Renal cortex interstitium (tissue), 11 donors: ENCODE measurements around the gene RHO. TPM values are rescaled to one million over a fixed set of nuclear protein-coding genes. Genes with fewer than 3 reads are reported as not detected.
"Not testable (repeated sequence)": the region's sequence is repeated elsewhere in the genome, so short reads cannot be mapped to it uniquely, and the experiment has no call there.

Source experiments
- DNase-seq, 11 donors: peaks; one replicate each; pipeline ENCODE4 v3.0.0-alpha.2; 2013; ENCODE audit warnings: low read depth in 9 of 11, low spot score in 4 of 11; ENCODE audit errors: extremely low read depth in 1 of 11
- polyA plus RNA-seq, 3 donors: library from polyadenylated mRNA; unstranded; fragments of 120-200 nt; gene quantifications; one replicate each; pipeline ENCODE4 v1.2.1, GENCODE V29; 2013; ENCODE audit not compliant: insufficient read length in 3 of 3

The RHO gene
- polyA plus RNA-seq, 3 donors = 0.04 to 0.09 (median 0.08) TPM

DNA sequence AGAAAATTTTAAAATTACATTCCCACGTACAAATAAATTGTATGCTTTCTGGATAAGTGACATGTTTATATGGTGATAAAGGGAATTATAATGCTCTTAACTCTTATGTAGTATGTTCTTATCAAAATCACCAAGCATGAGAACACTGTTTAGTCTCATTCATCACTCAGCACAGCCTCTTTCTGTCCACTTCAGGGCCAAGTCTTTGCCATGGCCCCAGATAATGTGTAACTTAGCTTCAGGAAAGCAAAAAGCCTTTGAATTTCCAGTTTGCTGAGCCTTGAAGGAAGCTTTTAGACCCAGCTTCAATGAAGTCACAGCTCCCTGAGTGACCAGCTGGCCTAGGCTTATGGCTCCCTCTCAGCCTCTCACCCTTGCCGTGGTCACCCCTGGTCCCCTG is 30.6 kb upstream of the RHO start:
- not testable (repeated sequence) for DNase-seq

DNA sequence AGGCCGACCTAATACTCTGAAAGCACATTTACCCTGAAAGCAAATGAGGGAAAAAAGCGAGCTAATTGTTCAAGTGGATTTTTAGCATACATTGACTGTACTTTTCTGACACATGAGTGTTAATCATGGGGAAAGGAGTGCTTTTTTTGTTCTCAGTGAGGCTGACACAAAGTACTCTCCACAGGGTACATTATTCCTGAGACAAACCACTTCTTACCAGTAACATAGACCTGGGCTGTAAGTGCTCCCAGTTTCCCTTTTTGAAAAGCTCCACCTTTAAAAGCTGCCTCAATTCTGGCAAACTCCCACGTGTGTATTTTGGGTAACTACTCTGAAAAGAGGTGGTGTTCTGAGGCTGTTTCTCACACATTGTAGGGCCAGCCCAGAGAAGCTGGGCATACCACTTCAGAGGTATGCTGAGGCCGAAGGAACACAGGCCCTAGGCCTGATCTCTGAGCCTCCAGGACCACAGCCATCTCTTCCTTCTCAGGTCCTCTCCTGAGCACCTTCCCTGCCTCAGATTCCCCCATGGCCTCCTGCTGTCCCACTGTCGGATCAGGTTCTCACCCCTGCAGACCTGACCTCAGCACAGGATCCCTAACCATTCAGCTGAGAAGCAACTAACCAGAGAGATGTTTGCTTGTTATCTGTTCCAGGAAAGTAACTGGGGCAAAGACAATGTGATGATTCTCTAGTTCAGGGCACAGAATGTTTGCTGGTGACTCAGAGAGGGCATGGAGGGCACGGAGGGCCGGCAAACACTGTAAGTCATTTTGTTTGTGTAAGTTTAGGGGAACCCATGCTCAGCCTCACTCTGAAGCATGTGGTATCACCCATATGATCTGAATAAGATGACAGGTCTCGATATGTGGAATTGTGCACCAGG is 29.6 kb upstream of the RHO start:
- not testable (repeated sequence) for DNase-seq

DNA sequence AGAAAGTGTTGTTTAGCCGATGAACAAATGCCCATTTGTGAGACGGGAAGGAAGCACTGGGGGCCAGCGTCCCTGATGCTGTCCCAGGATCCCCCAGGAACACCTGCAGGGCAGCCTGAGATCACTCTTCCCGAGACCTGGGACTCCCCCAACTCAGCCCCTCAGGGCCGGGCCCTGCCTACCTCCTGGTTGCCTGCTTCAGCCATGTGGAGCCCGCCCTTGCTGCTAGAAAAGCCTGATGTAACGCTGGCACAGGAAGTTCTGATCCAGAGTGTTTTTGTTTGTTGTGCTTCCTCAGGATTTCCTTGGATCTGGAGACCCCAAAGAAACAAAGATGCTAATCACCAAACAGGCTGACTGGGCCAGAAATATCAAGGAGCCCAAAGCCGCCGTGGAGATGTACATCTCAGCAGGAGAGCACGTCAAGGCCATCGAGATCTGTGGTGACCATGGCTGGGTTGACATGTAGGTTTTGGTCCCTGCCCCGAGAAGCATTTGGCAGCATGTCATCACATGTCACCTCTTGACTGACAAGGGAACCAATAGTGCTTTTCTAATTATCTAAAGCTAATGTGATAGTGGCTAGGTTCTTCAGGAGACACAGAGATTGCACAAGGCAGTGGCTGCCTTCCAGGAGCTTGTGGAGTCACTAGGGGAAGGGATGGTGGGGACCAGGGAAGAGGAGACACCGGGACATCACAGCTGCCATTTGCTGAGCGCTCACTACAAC is 28.7 kb upstream of the RHO start:
- not testable (repeated sequence) for DNase-seq

DNA sequence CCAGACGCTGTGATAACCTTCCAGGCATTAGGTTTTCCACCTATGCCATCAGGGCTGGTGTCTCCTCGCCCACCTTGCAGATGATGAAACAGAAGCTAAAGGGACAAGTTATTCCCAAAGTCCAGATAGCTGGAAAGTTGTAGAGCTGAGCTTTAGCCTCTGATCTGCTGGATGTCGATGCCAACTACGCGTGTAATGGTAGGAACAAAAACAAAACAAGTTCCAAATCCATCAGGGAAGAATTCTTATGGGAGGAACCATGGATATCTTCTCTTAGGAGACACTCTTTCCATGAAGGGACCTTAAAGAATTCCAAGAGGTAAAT is 28.1 kb upstream of the RHO start:
- no peak for DNase-seq

DNA sequence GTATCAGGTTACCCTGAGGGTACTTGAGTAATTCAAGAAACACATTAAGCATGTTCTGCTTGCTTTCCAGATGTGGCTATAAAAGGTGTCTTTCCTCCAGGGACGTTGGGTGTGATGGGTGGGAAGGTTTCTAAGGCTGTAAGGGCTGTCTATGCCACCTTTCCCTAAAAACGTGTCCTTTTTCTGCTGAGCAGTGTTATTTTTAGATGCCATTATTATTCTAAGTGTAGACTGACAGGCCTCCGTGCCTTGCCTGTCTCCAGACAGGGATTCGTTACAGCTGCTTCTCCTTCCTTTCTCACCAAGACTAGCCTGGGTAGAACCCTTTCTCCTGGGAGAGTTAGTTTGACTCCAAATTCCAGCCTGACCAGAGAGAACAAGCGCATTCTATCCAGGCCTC is 26.8 kb upstream of the RHO start:
- no peak for DNase-seq

DNA sequence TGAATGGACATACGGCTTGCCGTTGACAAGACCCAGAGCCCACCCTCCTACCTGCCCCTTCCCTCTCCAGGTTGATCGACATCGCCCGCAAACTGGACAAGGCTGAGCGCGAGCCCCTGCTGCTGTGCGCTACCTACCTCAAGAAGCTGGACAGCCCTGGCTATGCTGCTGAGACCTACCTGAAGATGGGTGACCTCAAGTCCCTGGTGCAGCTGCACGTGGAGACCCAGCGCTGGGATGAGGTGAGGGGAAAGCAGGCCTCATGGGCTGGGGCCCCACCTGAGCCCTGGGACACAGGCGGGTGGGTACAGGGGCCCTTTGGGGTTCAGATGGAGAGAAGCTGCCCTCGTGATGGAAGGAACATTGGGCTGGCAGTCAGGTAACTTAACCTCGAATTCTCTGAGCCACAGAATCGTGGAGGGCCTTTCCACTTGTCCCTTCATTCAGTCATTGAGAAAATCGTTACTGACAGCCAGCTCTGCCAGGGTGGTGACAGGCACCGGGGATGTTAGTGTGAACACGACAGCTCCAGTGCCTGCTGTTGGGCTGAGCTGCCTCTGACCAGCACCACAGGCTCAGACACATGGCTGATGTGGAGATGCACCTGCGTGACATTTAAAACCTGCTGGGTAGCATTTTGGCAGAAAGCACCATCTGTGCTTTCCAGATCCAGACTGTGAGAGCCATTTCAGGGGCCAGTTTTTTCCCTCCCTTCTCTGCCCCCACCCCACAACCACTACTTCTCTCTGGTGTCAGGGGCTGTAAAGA is 25.6 kb upstream of the RHO start:
- DNase-seq = no peak

DNA sequence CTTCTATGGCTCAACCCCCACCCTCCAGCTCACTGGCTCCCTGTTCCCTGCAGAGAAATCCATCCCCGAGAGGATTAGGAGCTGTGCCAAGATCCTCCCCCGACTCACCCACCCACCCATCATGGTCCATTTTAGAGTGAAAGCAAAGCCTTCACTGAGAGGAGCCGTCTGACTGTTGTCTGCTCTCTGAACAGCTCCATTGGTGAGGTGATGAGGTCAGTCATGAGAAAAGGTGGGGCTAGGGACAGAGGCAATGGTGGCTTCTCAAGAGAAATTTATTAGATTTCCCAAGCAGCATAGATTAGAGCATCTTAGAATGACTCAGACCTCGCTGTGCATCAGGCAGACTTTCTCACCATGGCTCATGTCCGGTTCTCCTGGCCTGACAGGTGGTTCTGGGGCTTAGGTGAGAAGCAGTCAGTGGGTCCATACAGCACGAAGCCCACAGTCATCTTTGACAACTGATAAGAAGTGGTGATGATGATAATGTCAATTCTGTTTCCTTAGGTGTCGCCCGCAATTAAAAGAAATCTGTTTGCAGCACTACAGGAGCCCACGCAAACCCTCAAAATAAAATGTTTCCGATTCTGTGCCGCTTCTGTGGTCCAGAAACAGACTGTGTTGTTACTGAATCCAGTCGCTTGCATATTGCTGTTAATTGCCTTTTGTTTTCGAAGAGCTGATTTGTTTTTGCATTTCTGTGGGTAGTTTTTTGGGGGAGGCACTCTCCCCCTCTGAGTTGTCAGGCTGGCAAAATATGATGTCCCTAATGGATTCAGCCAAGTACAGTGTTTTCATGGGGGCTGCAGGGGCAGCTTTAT is 24.8 kb upstream of the RHO start:
- no peak for DNase-seq

DNA sequence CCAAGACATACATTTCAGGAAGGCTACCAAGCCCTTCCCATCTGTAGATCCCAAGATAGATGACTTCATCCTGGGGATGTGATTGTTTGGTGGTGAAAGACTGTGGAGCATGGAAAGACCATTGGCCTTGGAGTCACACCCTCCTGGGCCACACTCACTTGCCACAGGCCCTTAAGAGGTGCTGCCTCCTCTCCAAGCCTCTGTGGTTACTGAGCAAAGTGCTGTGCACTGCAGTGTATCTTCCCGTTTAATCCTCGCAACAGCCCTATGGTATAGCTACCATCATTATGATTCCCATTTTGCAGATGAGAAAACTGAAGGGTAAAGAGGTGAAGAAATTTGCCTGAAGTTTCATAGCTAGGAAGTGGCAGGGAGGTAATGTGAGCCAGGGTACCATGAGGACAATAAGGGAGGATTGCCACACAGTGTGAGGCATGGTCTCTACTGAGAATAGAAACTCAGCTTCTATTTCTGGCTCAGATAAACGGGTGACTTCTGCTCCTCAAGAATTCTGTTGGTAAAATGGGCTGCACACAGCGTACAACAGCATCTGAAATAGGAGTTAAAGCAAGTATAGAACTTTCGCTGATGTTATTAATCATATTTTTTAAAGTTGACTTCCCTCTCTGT is 23.9 kb upstream of the RHO start:
- DNase-seq = no peak

DNA sequence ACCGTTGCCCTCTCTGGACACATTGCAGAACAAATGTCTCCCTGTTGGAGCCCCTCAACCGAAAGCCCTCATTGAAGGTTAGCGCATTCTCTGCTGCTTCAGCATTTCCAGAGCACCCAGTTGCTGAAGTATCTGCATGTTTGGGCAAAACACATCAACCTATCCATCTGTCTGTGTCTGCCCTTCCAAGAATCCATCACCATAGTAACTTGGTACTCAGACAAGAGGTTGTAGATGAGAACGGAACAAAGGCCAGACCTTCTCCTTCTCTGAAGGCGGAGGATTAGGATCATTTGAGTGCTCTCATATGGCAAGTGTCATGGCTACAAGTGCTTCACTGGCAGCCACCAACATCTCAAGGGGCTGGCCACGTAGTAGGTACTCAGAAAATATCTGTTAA is 23.1 kb upstream of the RHO start:
- no peak for DNase-seq

DNA sequence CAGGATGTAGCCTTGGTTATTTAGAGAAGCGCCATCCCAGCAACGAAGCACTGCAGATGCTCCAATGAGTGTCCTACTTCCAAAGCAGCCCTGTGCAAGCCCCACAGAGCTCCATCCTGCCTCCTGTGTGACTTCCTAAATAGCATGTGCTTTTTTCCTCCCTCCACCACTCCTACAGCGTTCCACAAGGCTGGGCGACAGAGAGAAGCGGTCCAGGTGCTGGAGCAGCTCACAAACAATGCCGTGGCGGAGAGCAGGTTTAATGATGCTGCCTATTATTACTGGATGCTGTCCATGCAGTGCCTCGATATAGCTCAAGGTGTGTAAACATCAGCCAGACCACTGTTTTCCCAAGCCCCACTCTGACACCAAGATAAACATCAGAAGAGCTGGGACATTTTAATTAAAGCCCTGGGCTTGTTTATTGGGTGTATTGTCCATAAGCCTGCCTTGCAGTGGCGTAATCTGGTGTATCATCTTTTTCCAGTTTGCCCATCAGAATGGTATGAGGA is 22.2 kb upstream of the RHO start:
- no peak for DNase-seq

DNA sequence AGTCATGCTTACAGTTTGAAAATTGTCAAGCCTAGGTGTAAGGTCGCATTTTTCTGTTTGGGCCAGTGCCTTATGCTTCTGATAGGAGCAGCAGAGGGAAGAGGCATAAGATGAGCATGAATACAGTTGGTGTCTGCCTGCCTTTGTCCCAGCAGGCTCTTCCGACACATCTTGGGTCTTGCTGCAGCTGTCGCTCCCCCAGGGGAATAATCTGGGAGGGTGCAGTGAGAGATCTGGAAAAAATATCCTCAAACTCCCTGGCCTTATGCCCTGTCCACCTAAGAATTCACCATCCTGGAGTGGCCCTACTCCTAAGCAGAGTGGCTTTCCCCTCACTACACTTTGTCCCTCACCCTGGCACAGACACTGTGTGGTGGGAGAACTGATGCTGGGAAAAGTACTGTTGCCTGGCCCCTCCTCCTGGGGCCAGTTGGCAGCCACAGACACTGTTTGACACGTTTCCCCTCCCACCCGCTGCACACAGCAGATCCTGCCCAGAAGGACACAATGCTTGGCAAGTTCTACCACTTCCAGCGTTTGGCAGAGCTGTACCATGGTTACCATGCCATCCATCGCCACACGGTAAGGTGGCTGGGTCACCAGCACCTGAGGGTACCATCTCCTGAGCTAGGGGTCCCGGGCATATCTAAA is 21.1 kb upstream of the RHO start:
- no peak for DNase-seq

DNA sequence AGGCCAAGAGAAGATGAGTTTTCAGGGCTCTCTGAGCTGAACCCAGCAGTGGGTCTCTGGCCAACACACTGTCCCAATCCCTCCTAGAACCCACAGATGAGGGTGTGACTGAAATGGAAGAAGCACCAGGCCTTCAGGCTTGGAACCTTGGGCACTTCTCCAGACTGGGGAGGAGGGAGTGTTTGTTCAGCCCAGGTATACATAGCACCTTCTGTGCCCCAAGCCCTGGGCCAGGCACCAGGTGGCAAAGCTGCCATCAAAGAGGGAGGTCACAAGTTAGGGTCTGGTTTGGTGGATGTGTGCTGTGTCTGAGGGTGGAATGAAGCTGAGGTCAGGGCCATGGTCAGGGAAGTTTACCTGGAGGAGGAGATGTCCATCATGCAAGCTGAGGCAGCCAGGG is 15.8 kb upstream of the RHO start:
- no peak for DNase-seq

DNA sequence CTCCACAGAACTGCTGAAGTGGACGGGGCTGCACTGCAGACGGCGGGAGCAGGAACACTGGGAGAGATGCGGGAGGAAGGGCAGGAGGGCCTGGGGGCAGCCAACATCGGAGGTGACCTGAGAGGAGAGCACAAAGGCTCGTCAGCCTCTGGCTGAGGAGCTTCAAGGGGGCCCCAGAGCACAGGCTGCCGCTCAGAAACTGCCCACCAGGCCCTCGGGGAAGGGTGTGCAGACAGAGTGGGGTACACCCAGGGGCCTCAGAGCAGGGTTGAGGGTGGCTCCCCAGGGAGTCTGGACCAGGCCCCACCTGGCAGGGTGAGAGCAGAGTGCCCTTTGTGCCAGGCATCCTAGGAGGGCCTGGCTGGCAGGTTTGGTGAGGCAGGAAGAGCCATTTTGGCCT is 14.7 kb upstream of the RHO start:
- DNase-seq = no peak

DNA sequence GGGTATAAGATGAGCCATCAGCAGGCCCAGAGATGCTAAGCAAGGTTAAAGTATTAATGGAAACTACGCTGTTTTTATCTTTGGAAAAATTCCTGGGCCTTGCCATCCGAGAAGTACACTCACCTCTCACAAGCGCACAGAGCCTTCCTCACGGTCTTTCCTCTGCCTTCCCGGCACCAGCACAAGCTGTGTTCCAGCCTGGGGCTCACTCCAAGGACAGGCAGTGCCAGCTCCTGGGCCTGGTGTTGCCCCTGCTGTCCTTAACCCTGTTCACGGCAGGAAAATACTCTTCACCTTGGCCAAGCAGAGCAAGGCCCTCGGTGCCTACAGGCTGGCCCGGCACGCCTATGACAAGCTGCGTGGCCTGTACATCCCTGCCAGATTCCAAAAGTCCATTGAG is 14.3 kb upstream of the RHO start:
- no peak for DNase-seq

DNA sequence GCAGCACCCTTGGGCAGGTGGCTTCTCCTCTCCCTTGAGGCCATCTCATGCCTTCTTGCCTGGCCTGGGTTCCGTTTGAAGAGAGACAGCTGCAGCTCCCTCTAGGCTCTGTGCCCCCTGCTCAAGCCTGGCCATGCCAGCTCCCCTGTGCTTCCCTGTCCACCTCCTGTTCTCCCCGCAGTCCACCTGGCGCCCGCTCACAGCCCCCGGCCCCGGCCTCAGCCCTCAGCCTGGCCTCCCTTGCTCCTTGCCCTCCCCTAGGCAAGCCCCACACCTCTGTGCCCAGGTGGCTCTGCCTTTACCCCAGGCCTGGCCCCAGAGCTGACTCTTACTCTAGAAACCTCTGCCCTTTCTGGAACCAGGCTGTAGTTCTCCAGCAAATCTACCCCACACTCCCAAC is 13.9 kb upstream of the RHO start:
- no peak for DNase-seq

DNA sequence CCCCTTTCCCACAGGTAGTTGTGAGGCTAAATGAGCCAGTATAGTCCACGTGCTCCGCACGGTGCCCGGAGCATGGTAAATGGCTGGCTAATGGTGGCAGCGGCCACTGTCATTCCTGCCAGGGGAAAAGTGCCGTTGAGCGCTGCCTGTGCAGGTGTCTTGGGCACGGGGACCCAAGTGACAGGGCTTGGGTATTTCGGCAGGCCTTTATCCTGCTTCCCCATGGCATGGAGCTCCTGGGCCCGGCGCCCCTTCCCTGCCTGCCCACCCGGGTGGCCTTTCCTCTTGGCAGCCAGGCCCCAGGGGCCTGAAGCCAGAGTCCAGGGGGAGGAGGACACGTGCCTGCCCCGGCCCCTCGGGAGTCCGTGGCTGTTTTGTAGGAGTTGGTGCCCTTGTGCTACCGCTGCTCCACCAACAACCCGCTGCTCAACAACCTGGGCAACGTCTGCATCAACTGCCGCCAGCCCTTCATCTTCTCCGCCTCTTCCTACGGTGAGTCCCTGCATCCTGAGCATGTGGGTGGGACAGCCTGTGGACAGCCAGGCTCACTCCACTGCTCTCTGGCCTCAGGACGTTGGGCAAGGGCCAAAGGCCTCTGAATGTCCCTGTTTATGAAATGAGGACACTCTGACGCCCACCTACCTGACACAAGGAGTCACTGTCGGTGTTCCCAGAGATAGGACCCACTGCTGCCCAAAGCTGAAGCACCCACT is 13.2 kb upstream of the RHO start:
- not testable (repeated sequence) for DNase-seq

DNA sequence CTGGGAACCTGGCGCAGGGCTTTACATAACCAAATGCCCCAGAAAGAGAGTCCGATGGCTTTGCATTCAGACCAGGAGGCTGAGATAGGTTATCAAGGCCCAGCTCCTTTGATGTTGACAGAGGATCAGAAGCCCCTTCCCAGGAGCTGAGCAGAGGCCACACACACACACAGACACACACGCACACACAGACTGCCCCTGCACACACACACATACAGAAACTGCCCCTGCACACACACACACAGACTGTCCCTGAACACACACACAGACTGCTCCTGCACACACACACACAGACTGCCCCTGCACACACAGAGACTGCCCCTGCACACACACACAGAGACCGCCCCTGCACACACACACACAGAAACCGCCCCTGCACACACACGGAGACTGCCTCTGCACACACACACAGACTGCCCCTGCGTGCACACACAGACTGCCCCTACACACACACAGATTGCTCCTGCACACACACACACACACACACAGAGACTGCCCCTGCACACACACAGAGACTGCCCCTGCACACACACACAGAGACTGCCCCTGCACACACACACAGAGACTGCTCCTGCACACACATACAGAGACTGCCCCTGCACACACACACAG is 12.5 kb upstream of the RHO start:
- not testable (repeated sequence) for DNase-seq
